PC-3 (cell line): ENCODE data around the gene RIPPLY3.

ENCODE experiments used
- EZH2 ChIP-seq: fragments of 300-600 bp; sonication (generic); IDR thresholded peaks from one replicate; pipeline ENCODE4 v1.6.1; 2017; ENCODE audit warnings: antibody characterized with exemption, mild to moderate bottlenecking, low read length; ENCODE audit not compliant: unreplicated experiment
- TF ChIP-seq, protein P1 (sequence below): fragments of 300-600 bp; sonication (generic); conservative IDR thresholded peaks from 2 replicates; pipeline ENCODE4 v1.5.1; 2017; ENCODE audit warnings: antibody characterized with exemption, low read depth, mild to moderate bottlenecking, low read length

DNA sequence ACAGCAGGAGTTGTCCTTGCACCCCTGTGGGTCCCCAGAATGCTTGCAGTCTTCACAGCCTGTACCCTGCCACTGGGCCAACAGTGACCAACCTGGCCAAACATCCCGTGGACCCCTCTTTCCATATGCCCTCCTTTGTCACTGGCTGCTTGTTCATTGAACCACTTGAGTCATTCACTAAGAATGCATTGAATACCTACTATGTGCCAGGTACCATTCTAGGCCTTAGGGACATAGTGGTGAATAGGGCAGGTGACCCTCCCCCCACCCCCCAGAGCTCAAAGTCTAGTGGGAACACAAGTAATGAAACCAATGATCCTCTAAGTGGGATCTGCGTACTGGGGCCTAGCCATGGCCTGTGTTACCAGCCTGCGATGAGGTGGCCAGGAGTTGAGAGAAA lies 38.1 kb downstream of the RIPPLY3 start:
- TF ChIP-seq, protein P1, sequence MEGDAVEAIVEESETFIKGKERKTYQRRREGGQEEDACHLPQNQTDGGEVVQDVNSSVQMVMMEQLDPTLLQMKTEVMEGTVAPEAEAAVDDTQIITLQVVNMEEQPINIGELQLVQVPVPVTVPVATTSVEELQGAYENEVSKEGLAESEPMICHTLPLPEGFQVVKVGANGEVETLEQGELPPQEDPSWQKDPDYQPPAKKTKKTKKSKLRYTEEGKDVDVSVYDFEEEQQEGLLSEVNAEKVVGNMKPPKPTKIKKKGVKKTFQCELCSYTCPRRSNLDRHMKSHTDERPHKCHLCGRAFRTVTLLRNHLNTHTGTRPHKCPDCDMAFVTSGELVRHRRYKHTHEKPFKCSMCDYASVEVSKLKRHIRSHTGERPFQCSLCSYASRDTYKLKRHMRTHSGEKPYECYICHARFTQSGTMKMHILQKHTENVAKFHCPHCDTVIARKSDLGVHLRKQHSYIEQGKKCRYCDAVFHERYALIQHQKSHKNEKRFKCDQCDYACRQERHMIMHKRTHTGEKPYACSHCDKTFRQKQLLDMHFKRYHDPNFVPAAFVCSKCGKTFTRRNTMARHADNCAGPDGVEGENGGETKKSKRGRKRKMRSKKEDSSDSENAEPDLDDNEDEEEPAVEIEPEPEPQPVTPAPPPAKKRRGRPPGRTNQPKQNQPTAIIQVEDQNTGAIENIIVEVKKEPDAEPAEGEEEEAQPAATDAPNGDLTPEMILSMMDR: no peak
- TF ChIP-seq EZH2: no peak
